Nephron (organoid): ENCODE results near the gene DLG5.

Source experiments
- H3K27ac Mint-ChIP-seq, 3 experiments: 2 replicates each; pipeline ENCODE4 v1.8.0; 2020; ENCODE audit warnings: mixed read lengths in 3 of 3, mild to moderate bottlenecking in 2 of 3, moderate library complexity in 1 of 3
- H3K27me3 Mint-ChIP-seq: 2 replicates; pipeline ENCODE4 v1.8.0; 2021; ENCODE audit warnings: low read depth, mild to moderate bottlenecking, moderate library complexity, mixed read lengths
- H3K36me3 Mint-ChIP-seq: 2 replicates; pipeline ENCODE4 v1.8.0; 2020; ENCODE audit warnings: low read depth, mixed read lengths
- H3K4me1 Mint-ChIP-seq: 2 replicates; pipeline ENCODE4 v1.8.0; 2020; ENCODE audit warnings: mixed read lengths
- H3K4me3 Mint-ChIP-seq, 3 experiments: 2 replicates each; pipeline ENCODE4 v1.8.0; 2020; ENCODE audit warnings: mild to moderate bottlenecking in 3 of 3, mixed read lengths in 3 of 3, moderate library complexity in 2 of 3
- H3K9me3 Mint-ChIP-seq: 2 replicates; pipeline ENCODE4 v1.8.0; 2020; ENCODE audit warnings: mixed read lengths
- TF ChIP-seq, protein P1 (sequence below), 3 experiments: fragments of 200-600 bp; sonication (generic); IDR thresholded peaks; one replicate each; pipeline ENCODE4 v1.5.0; 2021; ENCODE audit warnings: antibody characterized with exemption in 3 of 3; ENCODE audit not compliant: unreplicated experiment in 3 of 3

DLG5 gene

DNA sequence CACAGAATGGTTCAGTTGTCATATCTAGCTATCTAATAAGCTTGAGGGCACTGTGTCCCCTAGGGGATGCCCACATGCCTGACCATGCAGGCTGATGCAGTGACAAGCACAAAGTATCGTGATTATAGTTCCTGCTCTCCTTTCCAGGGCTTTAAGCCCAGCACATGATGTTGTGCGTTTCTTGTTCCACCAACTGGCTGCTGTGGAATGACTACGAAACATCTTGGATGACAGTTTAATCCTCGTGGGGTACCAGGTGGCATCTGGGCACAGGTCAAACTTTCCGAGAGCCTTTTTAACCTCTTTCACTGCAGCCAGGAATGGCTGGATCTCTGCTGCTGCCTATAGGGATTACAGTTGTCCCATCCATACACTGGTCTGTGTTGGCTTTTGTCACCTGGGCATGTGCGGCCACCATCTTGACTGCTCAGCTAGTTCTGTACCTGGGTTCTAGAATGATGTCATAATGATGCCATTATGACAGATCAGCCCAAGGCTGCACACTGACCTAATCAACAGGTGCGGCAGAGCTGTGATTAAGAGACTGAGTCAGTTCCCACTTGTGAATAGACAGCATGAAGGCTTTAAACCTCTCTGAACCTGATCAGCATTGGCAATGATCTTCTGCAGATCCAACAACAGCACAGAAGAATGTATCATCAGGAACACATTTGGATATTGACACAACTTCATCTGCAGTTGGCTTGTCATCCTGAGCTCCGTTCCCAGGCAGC, 144.1 kb downstream of the DLG5 start:
- Mint-ChIP-seq H3K4me3 (no peak overlapping the region), H3K9me3 (peaks cover 18% of the 10 kb centered on the region), H3K27me3 (peaks cover 11% of the 10 kb centered on the region)

DNA sequence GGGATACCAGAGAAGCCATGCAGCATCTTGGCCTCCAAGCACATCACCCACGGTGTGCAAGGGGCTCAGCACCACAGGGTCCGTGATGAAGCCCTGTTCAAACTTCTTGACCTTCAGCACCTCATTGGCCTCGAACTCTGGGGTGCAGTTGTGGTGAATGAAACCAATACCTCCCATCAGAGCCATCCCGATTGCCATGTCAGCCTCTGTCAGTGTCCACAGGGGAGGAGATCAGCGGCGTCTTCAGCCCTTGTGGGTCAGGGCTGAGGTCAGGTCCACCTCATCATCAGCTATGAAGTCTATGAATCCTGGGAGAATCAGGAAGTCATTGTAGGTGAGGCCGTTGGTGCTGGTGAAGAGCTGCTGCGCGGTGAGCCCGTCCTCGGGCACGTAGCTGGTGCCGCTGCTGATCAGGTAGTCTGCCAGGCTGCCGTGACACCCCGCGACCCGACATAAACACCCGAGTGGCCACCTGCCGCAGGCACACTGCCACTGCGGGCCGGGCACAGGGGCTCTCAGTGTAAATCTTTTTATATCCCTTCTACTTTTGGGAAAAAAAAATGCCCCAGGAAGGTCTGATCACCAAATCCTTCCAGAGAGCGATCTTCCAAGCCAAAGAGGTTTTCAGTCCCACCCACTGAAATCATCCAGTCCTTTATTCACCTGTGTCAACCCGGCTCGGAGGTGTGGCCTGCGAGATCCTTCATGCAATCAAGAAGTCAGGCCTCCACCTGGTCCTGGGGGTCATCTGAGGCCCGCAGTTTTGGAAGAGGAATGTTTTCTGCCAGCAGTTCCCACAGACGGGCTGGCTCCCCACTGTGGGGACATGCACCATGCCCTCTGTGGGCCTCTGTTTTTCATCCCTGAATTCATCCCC, 144.9 kb downstream of the DLG5 start:
- TF ChIP-seq, protein P1, sequence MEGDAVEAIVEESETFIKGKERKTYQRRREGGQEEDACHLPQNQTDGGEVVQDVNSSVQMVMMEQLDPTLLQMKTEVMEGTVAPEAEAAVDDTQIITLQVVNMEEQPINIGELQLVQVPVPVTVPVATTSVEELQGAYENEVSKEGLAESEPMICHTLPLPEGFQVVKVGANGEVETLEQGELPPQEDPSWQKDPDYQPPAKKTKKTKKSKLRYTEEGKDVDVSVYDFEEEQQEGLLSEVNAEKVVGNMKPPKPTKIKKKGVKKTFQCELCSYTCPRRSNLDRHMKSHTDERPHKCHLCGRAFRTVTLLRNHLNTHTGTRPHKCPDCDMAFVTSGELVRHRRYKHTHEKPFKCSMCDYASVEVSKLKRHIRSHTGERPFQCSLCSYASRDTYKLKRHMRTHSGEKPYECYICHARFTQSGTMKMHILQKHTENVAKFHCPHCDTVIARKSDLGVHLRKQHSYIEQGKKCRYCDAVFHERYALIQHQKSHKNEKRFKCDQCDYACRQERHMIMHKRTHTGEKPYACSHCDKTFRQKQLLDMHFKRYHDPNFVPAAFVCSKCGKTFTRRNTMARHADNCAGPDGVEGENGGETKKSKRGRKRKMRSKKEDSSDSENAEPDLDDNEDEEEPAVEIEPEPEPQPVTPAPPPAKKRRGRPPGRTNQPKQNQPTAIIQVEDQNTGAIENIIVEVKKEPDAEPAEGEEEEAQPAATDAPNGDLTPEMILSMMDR (IDR thresholded peaks at IDR 0.05; ENCODE audit: unreplicated experiment in 3 of 3): no peak
- Mint-ChIP-seq H3K9me3 (peaks cover 23% of the 10 kb centered on the region), H3K4me3 (no peak overlapping the region), H3K27me3 (peaks cover 11% of the 10 kb centered on the region), H3K36me3 (peaks cover 81% of the 10 kb centered on the region), H3K27ac (no peak overlapping the region), H3K4me1 (no peaks in the 10 kb centered on the region)

More for the DNA sequence above, 144.1 kb downstream of the DLG5 start:
- Mint-ChIP-seq H3K36me3 (peaks cover 81% of the 10 kb centered on the region), H3K4me1 (no peaks in the 10 kb centered on the region), H3K27ac (no peak overlapping the region)
- TF ChIP-seq, protein P1 (IDR thresholded peaks at IDR 0.05; ENCODE audit: unreplicated experiment in 3 of 3): no peak

DNA sequence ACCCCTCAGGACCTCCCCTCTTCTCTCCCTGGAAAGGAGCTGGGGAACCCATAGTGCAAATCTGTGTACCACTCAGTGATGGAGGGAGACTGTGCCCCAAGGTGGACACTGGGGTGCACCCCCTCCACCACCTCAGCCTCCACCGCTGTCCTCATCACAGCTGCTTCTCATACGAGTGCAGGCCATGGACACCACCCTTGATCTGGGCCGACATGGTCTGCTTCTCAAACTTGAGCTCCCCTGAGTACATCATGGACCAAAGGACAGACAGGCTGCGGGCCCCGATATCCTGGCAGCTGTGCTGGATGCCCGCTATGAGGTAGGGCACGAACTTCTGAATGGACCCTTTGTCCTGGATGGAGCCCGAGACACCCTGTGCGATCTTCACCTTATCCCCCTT, 146.4 kb downstream of the DLG5 start:
- peaks cover 81% of the 10 kb centered on the region for H3K36me3 Mint-ChIP-seq
- H3K9me3 Mint-ChIP-seq: peaks cover 30% of the 10 kb centered on the region
- H3K27me3 Mint-ChIP-seq: peaks cover 14% of the 10 kb centered on the region
- TF ChIP-seq, protein P1 (IDR thresholded peaks at IDR 0.05; ENCODE audit: unreplicated experiment in 3 of 3): no peak
- peaks cover 5% of the 10 kb centered on the region for H3K4me1 Mint-ChIP-seq
- H3K27ac Mint-ChIP-seq: no peak overlapping the region
- no peak overlapping the region for H3K4me3 Mint-ChIP-seq

DNA sequence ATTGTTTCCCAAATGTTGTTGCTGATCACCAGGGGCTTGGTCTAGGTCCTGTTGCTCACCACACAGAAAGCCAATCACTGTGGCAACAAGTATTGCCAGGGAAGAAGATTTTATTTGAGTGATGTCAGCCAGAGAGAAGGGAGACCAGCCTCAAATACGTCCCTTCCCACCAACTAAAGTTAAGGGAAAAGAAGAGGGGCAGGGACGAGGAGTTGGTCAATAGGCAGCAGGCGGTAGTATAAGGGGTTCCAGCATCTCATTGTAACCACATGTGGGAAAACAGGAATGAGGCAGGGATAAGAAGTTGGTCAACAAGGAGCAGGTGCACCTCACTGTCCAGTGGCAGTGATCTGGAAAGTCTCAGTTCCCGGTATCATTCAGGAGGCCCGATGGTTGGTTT, 150.1 kb downstream of the DLG5 start:
- TF ChIP-seq, protein P1 (IDR thresholded peaks at IDR 0.05; ENCODE audit: unreplicated experiment in 3 of 3): no peak
- Mint-ChIP-seq H3K4me3 (no peak overlapping the region), H3K9me3 (peaks cover 30% of the 10 kb centered on the region), H3K27me3 (peaks cover 14% of the 10 kb centered on the region), H3K36me3 (peaks cover 55% of the 10 kb centered on the region), H3K27ac (no peak overlapping the region), H3K4me1 (peaks cover 32% of the 10 kb centered on the region)

DNA sequence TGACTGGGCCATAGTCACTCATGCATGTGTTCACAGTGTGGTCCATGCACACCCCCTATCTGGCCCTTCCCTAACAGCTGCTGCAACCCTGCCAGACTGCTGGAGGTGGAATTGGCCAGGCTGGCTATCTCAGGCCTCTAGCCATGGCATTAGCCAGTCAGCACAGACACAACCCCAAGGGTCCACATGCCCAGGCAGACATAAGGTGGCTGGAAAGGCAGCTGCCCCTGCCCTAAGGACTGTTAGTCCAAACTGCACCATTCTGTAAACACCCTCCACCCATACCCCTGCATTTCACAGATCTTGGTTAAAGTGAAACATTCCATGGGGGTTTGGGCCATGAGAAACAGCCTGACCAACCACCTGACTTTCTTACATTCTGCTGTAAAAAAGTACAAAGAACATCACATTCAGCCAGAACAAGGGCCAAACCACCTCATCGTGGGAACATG, 151.6 kb downstream of the DLG5 start:
- Mint-ChIP-seq H3K27ac (no peak overlapping the region), H3K4me1 (peaks cover 37% of the 10 kb centered on the region), H3K27me3 (peaks cover 14% of the 10 kb centered on the region), H3K9me3 (peaks cover 30% of the 10 kb centered on the region), H3K36me3 (peaks cover 40% of the 10 kb centered on the region), H3K4me3 (no peak overlapping the region)
- TF ChIP-seq, protein P1 (IDR thresholded peaks at IDR 0.05; ENCODE audit: unreplicated experiment in 3 of 3): no peak
